Esophagus muscularis mucosa (tissue), 3 donors: ENCODE measurements around the gene TSR1.

Experiments used
- POLR2A ChIP-seq: fragments of 450-650 bp; IDR thresholded peaks from one replicate; pipeline ENCODE4 v1.6.1; 2017; ENCODE audit warnings: antibody characterized with exemption, moderate library complexity, mild to moderate bottlenecking, low read depth
- TF ChIP-seq, protein P1 (sequence below), 3 experiments: fragments of 200-600 bp in 2 of 3; fragments of 450-650 bp in 1 of 3; sonication (generic) in 2 of 3; IDR thresholded peaks; one replicate each; pipeline ENCODE4 v1.5.1; 2017 to 2019; ENCODE audit warnings: antibody characterized with exemption in 3 of 3, mild to moderate bottlenecking in 2 of 3, moderate library complexity in 1 of 3

- TF ChIP-seq POLR2A, result no peak
- TF ChIP-seq, protein P1, sequence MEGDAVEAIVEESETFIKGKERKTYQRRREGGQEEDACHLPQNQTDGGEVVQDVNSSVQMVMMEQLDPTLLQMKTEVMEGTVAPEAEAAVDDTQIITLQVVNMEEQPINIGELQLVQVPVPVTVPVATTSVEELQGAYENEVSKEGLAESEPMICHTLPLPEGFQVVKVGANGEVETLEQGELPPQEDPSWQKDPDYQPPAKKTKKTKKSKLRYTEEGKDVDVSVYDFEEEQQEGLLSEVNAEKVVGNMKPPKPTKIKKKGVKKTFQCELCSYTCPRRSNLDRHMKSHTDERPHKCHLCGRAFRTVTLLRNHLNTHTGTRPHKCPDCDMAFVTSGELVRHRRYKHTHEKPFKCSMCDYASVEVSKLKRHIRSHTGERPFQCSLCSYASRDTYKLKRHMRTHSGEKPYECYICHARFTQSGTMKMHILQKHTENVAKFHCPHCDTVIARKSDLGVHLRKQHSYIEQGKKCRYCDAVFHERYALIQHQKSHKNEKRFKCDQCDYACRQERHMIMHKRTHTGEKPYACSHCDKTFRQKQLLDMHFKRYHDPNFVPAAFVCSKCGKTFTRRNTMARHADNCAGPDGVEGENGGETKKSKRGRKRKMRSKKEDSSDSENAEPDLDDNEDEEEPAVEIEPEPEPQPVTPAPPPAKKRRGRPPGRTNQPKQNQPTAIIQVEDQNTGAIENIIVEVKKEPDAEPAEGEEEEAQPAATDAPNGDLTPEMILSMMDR (IDR thresholded peaks at IDR 0.05), result no peak
These were observed 24.9 kb upstream of the TSR1 start for GRCh38 chr17:2361010-2361760.
